Measurements from ENCODE around the gene GSS.
A peak's percentile ranks its signal among the peaks of the same experiment; 100 is the strongest.

Gene GSS

GRCh38 chr20:34980543-34981233 lies 25.1 kb upstream of the GSS start:
- Histone ChIP-seq H3K4me3 (no peak overlapping the region), H3K27ac (no peak overlapping the region)

- Histone ChIP-seq H3K4me3 (no peak overlapping the region), H3K27ac (no peak overlapping the region)
Observed at GRCh38 chr20:34979366-34980153, 24.0 kb upstream of the GSS start.

GRCh38 chr20:34978092-34978744 lies 22.6 kb upstream of the GSS start:
- H3K27ac ChIP-seq, result no peak overlapping the region
- H3K4me3 ChIP-seq, result no peak overlapping the region

GRCh38 chr20:34977365-34978091 lies 21.9 kb upstream of the GSS start:
- no peak overlapping the region for H3K4me3 ChIP-seq
- no peak overlapping the region for H3K27ac ChIP-seq

GRCh38 chr20:34976286-34976685 lies 20.7 kb upstream of the GSS start:
- no peak overlapping the region for H3K4me3 ChIP-seq

GRCh38 chr20:34974246-34974645 lies 18.6 kb upstream of the GSS start:
- H3K4me3 ChIP-seq, result no peak overlapping the region

More at GRCh38 chr20:34976286-34976685, 20.7 kb upstream of the GSS start:
- H3K27ac ChIP-seq, result no peak overlapping the region

GRCh38 chr20:34971561-34972235 lies 16.1 kb upstream of the GSS start:
- no peak overlapping the region for H3K27ac ChIP-seq
- no peak overlapping the region for H3K4me3 ChIP-seq

More at GRCh38 chr20:34974246-34974645, 18.6 kb upstream of the GSS start:
- no peak overlapping the region for H3K27ac ChIP-seq

GRCh38 chr20:34970846-34971560 lies 15.4 kb upstream of the GSS start:
- no peak overlapping the region for H3K4me3 ChIP-seq
- no peak overlapping the region for H3K27ac ChIP-seq

- no peak overlapping the region for H3K27ac ChIP-seq
- no peak overlapping the region for H3K4me3 ChIP-seq
Observed at GRCh38 chr20:34970193-34970840, 14.7 kb upstream of the GSS start.

- Histone ChIP-seq H3K4me3 (no peak overlapping the region), H3K27ac (no peak overlapping the region)
Observed at GRCh38 chr20:34968042-34968775, 12.6 kb upstream of the GSS start.

GRCh38 chr20:34967421-34967820 lies 11.8 kb upstream of the GSS start:
- Histone ChIP-seq H3K4me3 (no peak overlapping the region), H3K27ac (no peak overlapping the region)

GRCh38 chr20:34965051-34965450 lies 9.4 kb upstream of the GSS start:
- no peak overlapping the region for H3K4me3 ChIP-seq

GRCh38 chr20:34964486-34964885 lies 8.9 kb upstream of the GSS start:
- no peak overlapping the region for H3K27ac ChIP-seq
- H3K4me3 ChIP-seq, result no peak overlapping the region

More at GRCh38 chr20:34965051-34965450, 9.4 kb upstream of the GSS start:
- H3K27ac ChIP-seq, result no peak overlapping the region

GRCh38 chr20:34956751-34957472 lies 1.3 kb upstream of the GSS start:
- Histone ChIP-seq H3K27ac (peak overlapping the region in 2 of 21 experiments; percentile 91 to 93), H3K4me3 (no peak overlapping the region)

- Histone ChIP-seq H3K27ac (peak overlapping the region in 20 of 21 experiments; percentile 63 to 98 (median 89)), H3K4me3 (peak overlapping the region; percentile 51 to 67 (median 57))
Observed at GRCh38 chr20:34956041-34956458, 444 bp upstream of the GSS start.

GRCh38 chr20:34954904-34955230 lies 739 bp downstream of the GSS start:
- Histone ChIP-seq H3K4me3 (peak overlapping the region; percentile 51 to 67 (median 57)), H3K27ac (peak overlapping the region; percentile 60 to 98 (median 89))

- Histone ChIP-seq H3K4me3 (no peak overlapping the region), H3K27ac (no peak overlapping the region)
Observed at GRCh38 chr20:34953960-34954359, 1.6 kb downstream of the GSS start.

Measured in skin epidermis (tissue), 12 donors.